Measurements from ENCODE around the gene AHDC1. TPM values are rescaled to one million over a fixed set of nuclear protein-coding genes. Genes with fewer than 3 reads are reported as not detected.
A peak's percentile ranks its signal among the peaks of the same experiment; 100 is the strongest.

The AHDC1 gene
- total and polyA plus RNA-seq, 9 of the 15 experiments (the other 6 are each of a cell fraction or from before 2014, with no cell fraction given), result 0.21 to 36.4 (median 4.7) TPM

DNA sequence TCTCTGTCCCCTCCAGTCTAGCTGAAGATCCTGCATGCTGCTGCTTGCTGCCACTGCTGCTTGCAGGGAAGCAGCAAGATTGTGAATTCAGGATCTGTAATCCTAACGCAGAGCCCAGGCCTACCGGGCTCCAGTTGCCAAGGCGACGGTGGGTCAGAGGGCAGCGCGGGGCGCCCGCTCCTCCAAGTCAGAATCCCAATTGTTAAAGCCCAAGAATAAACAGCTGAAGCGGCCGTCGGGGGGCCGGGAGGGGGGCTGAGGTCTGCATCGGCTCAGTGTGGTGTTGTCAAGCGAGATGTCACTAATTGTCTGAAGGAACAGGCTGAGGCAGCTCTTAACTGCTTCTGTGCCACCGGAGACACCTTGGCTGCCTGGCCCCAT lies 36.8 kb downstream of the AHDC1 start:
- DNase-seq (ENCODE audit: extremely low read depth in 1 of 4, low spot score in 3 of 4) (no peak), ATAC-seq (no peak), FAIRE-seq (no peak)
- intact Hi-C loops (cut with micrococcal nuclease) (no loop called here), in situ Hi-C loops (cut with MboI) (no loop called here)
- Histone ChIP-seq H3K4me3 (no peak overlapping the region), H4K20me1 (replicated peaks; ENCODE audit: control insufficient read depth, insufficient read depth, low read length) (peaks cover 25% of the 10 kb centered on the region), H3K9ac (ENCODE audit: insufficient read depth in 1 of 2, low read depth in 2 of 2, low read length in 2 of 2) (peak overlapping the region in 1 of 2 experiments; percentile 90; a peak in 2 of 4 replicates), H3K79me2 (ENCODE audit: control insufficient read depth, insufficient read depth, low read length) (peaks cover 78% of the 10 kb centered on the region), H3K27me3 (ENCODE audit: control insufficient read depth in 2 of 2, insufficient read depth in 2 of 2, low read length in 2 of 2) (no peaks in the 10 kb centered on the region), H3K9me1 (ENCODE audit: control insufficient read depth, insufficient read depth, low read length) (peaks cover 11% of the 10 kb centered on the region), H3K9me3 (replicated peaks; ENCODE audit: control insufficient read depth, insufficient read depth, low read depth, low read length) (no peaks in the 10 kb centered on the region), H2AFZ (ENCODE audit: low read depth, low read length) (no peak overlapping the region), H3K4me2 (ENCODE audit: insufficient read depth, low read length) (no peak overlapping the region), H3K36me3 (ENCODE audit: control insufficient read depth, insufficient read depth, low read length) (peaks cover 13% of the 10 kb centered on the region; the same call in 2 of the 3 replicates), H3K4me1 (replicated peaks in 1 of 2; ENCODE audit: control insufficient read depth in 2 of 2, insufficient read depth in 2 of 2, low read length in 2 of 2) (peaks cover 71 to 98% of the 10 kb centered on the region in 2 experiments), H3K27ac (ENCODE audit: extremely low read depth, low read depth, low read length) (no peak overlapping the region)
- TF ChIP-seq, protein P1, sequence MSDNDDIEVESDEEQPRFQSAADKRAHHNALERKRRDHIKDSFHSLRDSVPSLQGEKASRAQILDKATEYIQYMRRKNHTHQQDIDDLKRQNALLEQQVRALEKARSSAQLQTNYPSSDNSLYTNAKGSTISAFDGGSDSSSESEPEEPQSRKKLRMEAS (CRISPR knock-in tag; IDR thresholded peaks at IDR 0.05), result peak; percentile 41
- TF ChIP-seq BRF1 (IDR thresholded peaks at IDR 0.05; ENCODE audit: borderline replicate concordance, extremely low read depth, insufficient read length) (no peak), POLR2G (IDR thresholded peaks at IDR 0.05; ENCODE audit: low read depth, low read length) (no peak), POLR2A (conservative IDR thresholded peaks at IDR 0.05) (no peak)
- POLR2A ChIA-PET, result interaction anchor here (0.6 to 4.8 kb wide), 3 partner anchors 9 to 420 kb away, joined by 3 to 29 read pairs (median 3); no protein-coding TSS in a partner anchor
- no TSS peak for BruUV-seq (replicated peaks)
- 95% methylated on average over 15 of the region's 15 CpGs for WGBS (ENCODE audit: insufficient coverage, low coverage, missing lambda C conversion rate)
- CTCF ChIA-PET (ENCODE audit: low intra/inter-chr PET ratio), result no interaction called here

DNA sequence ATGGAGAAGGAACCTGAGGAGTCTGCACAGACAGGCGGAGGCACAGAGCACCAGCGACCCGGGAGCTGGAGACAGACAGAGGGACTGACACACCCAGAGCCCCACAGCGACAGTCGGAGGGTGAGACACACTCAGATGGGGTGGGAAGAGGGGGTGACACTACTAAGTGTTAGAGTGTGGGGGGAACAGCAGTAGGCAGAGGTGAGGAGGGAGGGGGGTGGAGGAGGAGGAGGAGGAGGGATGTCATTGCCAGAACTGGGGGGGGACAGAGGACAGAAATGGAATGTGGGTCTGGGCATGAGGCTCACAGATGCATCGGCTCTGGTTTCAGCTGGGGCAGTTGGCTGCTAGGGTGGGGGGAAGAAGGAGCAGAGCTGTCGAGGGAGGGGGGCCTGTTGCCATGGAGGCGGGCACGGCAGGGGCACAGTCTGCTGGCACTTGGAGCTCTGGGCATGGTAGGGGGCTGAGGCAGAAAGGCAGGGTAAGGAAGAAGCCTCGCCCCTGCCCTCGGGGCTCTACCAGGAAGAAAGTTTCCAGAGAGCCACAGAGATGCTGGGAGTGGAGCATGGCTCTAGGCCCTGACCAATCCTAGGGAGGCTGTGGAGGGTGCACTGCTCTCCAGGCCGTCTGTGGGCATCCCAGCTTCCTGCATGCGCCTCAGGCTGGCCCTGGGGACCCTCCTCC lies 37.3 kb downstream of the AHDC1 start:
- 66% methylated on average over 11 of the region's 13 CpGs for WGBS (ENCODE audit: insufficient coverage, low coverage, missing lambda C conversion rate)
- H4K20me1 ChIP-seq (replicated peaks; ENCODE audit: control insufficient read depth, insufficient read depth, low read length), result peaks cover 26% of the 10 kb centered on the region
- intact Hi-C loops (cut with micrococcal nuclease), result no loop called here
- BruUV-seq (replicated peaks), result no TSS peak
- no peaks in the 10 kb centered on the region for H3K27me3 ChIP-seq (ENCODE audit: control insufficient read depth in 2 of 2, insufficient read depth in 2 of 2, low read length in 2 of 2)
- in situ Hi-C loops (cut with MboI), result no loop called here
- FAIRE-seq (no peak), DNase-seq (ENCODE audit: extremely low read depth in 1 of 4, low spot score in 3 of 4) (no peak), ATAC-seq (no peak)
- H3K4me2 ChIP-seq (ENCODE audit: insufficient read depth, low read length), result no peak overlapping the region
- H3K4me1 ChIP-seq (replicated peaks in 1 of 2; ENCODE audit: control insufficient read depth in 2 of 2, insufficient read depth in 2 of 2, low read length in 2 of 2), result peaks cover 71 to 98% of the 10 kb centered on the region in 2 experiments
- H3K9me3 ChIP-seq (replicated peaks; ENCODE audit: control insufficient read depth, insufficient read depth, low read depth, low read length), result no peaks in the 10 kb centered on the region
- ChIA-PET POLR2A (interaction anchor here (0.6 to 4.8 kb wide), 6 partner anchors 9 to 421 kb away, joined by 3 to 29 read pairs (median 3); no protein-coding TSS in a partner anchor), CTCF (ENCODE audit: low intra/inter-chr PET ratio) (no interaction called here)
- H2AFZ ChIP-seq (ENCODE audit: low read depth, low read length), result no peak overlapping the region
- peak overlapping the region in 1 of 2 experiments; percentile 90; a peak in 2 of 4 replicates for H3K9ac ChIP-seq (ENCODE audit: insufficient read depth in 1 of 2, low read depth in 2 of 2, low read length in 2 of 2)
- no peak overlapping the region for H3K27ac ChIP-seq (ENCODE audit: extremely low read depth, low read depth, low read length)
- H3K79me2 ChIP-seq (ENCODE audit: control insufficient read depth, insufficient read depth, low read length), result peaks cover 76% of the 10 kb centered on the region
- H3K4me3 ChIP-seq, result no peak overlapping the region
- H3K36me3 ChIP-seq (ENCODE audit: control insufficient read depth, insufficient read depth, low read length), result peaks cover 13% of the 10 kb centered on the region; the same call in 2 of the 3 replicates
- peaks cover 11% of the 10 kb centered on the region for H3K9me1 ChIP-seq (ENCODE audit: control insufficient read depth, insufficient read depth, low read length)
- TF ChIP-seq, protein P2, sequence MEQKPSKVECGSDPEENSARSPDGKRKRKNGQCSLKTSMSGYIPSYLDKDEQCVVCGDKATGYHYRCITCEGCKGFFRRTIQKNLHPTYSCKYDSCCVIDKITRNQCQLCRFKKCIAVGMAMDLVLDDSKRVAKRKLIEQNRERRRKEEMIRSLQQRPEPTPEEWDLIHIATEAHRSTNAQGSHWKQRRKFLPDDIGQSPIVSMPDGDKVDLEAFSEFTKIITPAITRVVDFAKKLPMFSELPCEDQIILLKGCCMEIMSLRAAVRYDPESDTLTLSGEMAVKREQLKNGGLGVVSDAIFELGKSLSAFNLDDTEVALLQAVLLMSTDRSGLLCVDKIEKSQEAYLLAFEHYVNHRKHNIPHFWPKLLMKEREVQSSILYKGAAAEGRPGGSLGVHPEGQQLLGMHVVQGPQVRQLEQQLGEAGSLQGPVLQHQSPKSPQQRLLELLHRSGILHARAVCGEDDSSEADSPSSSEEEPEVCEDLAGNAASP (IDR thresholded peaks at IDR 0.05), result no peak

All from K562 (cell line).